GDM1 (cell line): ENCODE measurements around the gene VEGFD.
A peak's percentile ranks its signal among the peaks of the same experiment; 100 is the strongest.

ENCODE experiments used
- DNase-seq: peaks from one replicate; lab custom pipeline; 2025; lab: John Stamatoyannopoulos, UW

Gene VEGFD

GRCh38 chrX:15359701-15360100 lies 24.5 kb downstream of the VEGFD start:
- DNase-seq = no peak

- DNase-seq = no peak
Observed at GRCh38 chrX:15358533-15358932, 25.7 kb downstream of the VEGFD start.

GRCh38 chrX:15356444-15356843 lies 27.8 kb downstream of the VEGFD start:
- no peak for DNase-seq

DNA sequence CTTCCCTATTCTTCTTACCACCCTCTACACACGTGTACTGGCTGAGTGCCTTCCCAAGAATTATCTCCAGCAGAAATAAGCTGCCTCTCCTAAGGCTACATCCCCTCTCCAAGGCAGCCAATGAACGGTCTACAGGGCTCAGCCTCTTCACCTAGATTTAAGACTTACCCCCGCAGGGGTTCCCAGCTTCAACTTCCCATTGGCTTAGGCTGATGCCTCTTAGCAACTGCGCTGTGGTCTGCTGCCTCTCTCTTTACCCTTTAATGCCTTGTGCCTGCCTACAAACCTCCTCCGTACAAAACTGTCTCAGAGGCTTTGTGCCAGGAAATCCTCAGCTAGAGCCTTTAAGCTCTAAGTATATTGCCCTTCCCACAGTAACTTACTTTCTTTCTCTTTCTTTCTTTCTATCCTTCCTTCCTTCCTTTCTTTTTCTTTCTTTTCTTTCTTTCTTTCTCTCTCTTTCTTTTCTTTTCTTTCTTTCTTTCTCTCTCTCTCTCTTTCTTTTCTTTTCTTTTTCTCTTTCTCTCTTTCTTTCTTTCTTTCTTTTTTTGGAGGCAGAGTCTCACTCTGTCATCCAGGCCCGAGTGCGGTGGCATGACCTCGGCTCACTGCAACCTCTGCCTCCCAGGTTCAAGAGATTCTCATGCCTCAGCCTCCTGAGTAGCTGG lies 33.8 kb downstream of the VEGFD start:
- DNase-seq = no peak

- peak; percentile 22 for DNase-seq
Observed at GRCh38 chrX:15349046-15349445, 35.2 kb downstream of the VEGFD start.

DNA sequence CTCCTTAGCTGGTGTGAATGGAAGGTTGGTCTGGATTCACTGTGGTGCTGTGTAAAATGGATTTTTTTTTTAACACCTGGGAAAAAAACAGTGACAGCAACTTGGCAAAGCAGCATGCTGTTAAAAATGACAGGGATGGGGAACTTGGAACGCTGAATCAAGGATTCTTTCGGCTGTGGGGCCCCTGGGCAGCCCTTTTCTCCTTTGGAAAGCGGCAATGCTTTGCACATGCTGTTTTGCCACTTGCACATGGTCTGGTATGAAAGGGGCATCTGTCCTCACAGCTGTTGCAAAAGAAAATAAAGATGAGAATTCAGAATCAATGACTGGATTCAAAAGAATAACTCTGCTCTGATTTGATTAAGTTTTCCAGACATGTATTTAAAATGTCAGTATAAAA lies 38.2 kb downstream of the VEGFD start:
- no peak for DNase-seq

- no peak for DNase-seq
Observed at GRCh38 chrX:15344106-15344505, 40.1 kb downstream of the VEGFD start.

DNA sequence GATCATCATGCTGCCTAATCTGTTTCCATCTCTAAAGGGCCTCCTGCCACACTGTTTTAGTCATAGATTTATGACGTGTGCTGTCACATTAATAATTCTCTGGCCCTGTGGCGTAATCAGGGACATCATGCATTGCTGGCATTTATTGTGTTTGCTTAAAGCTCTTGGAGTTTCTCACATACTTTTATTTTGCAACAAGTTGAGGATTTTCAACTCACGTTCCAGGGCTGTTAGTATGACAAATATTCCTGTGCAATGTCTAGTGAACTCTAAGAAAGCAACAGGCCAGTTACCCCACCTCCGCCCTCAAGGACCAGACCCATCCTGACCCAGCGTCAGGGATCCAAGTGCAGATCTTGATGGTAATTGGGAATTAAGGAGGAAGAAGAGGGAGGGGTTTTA lies 41.1 kb downstream of the VEGFD start:
- no peak for DNase-seq

- no peak for DNase-seq
Observed at GRCh38 chrX:15340867-15341266, 43.3 kb downstream of the VEGFD start.

DNA sequence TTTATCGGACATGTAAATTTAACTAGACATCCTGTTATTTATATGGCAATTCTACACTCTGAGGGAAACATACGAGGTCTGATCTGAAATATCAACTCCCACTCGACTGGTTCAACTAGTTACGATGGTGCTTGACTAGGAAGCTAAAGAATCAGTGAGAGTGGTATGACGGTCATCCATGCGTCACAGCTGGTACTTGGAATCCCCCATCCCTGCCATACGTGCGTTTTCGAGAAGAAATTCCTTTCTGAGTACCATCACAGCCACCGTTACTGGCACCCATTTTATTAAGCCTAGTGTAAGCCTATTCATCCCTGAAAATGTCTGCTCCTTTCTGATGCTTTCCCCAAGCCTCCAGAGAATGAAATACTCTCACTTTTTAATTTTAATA lies 48.2 kb downstream of the VEGFD start:
- DNase-seq = no peak

GRCh38 chrX:15335135-15336022 lies 48.8 kb downstream of the VEGFD start, which contains the start of gene PIGA:
Gene PIGA (minus strand): TSS chrX:15335523. CDS start chrX:15331930, 3,593 bp downstream.
- peak; percentile 87 for DNase-seq

DNA sequence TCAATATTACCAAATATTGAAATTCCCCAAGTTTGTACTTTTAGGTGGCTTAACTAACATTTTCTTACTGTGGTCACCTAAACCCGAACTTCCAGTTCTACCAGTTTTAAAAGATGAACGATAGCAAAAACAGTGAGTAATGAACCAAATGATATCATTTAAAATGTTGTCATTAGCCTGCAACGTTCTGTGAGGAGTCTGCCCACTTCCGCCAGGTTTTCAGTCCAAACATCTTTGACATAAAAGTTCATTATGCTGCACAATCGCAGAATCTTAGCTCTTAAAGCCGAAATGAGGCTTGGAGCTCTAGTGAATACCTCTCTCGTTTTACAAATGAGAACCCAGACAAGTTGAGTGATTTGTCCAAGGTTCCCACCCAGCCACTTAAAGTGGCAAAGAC lies 49.7 kb downstream of the VEGFD start:
- no peak for DNase-seq

DNA sequence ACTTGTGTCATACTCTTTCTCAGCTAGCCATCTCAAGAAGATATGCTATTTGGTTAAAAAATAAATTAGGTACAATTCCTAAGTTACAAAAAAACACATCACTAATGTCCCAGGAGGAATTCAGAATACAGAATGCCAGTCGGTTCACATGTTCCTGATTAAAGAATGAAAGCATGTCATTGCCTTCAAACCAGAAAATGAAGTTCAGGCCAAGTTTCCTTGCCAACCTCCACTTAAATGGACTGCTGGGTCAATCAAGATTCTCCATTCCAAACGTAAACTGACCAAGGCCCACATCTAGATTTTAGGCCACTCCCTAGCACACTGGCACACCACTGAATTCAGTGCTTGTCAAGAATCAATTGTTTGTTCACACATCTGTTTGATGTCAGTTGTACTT lies 55.4 kb downstream of the VEGFD start:
- no peak for DNase-seq

DNA sequence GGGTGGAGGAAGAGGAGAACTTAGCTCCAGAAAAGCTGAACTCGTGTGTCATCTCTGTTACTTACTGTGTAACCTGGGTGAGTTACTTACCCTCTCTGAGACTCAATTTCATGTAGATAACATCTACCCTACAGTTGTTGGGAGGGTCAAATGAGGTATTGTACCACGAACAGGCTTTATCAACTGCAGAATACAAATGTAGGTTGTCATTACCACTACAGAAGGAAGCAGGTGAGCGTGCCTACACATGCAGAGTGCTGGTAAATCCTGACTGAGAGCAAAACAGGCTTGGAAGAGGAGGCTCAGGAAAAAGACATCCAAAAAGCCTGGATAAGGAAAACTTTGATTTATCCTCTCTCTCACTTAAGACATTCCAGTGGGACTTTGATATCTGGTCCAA lies 56.1 kb downstream of the VEGFD start:
- DNase-seq = no peak

DNA sequence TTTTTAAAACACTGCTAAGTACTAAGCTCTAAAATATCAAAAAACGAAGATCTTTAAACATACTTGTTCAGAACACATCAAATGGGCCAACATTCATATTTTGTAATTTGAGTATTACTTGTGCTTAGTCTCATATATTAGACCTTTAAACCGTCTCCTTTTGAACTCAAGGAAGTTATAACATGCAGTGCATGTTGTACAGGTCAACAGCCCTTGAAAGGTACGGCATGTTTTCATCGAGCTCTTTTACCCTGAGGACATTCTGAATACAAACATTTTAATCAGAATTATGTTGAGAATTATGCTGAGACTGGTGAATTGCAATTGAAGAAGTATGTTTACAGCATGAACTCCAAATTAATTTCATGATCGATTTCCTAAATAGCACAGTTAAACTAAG lies 61.7 kb downstream of the VEGFD start:
- DNase-seq = no peak

- DNase-seq = no peak
Observed at GRCh38 chrX:15322072-15322471, 62.1 kb downstream of the VEGFD start.

DNA sequence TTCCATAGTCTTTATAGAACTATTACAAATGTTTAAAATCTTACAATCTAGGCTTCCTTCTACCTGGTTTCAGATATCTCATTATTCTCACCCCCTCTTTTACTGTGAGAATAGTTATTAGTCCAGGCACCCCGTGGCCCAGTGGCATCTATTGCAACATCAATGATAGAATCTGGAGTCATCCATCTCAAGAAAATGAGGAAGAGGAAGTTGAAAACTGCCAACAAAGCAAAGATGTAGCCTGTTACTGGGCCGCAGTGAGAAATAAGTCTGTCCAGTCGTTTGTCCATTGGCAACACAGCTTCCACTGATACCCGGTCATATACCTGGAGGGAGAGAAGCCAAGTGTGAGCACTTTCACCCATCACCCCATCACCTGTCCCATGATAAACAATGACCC lies 62.8 kb downstream of the VEGFD start:
- DNase-seq = no peak

DNA sequence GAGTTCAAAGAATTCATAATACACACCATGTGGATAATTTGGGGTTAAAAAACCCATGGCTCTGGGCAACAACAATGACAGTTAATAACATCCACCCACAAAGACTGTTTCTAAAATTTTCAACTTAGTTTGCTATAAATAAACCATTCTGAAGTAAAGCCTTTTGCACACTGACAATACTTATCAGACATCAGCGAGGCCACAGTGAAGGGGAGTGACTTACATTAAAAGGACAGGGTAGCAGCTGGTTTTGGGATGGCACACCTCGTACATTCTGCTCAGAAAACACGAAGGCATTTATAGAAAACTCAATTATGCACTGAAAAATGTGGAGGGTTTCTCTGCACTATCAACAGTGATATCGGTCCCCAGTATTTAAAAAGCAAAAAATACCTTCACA lies 63.9 kb downstream of the VEGFD start:
- no peak for DNase-seq

DNA sequence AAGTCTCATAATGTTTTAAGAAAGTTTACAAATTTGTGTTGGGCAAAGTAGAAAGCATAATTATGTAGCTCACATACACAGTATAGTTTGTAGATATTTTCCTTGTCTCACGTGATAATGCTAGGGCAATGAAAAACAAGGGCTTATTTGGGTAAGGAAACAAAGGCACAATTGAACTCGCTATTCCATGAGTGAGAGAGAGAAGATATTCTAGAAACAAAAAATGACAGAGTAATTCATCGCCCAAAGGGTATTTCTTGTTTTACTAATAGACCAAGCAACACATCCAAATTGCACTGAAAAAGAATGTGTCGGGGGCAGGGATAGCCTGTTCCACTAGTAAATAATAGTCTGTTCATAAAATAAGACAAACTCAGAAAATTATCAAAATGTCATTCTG lies 65.1 kb downstream of the VEGFD start:
- no peak for DNase-seq

DNA sequence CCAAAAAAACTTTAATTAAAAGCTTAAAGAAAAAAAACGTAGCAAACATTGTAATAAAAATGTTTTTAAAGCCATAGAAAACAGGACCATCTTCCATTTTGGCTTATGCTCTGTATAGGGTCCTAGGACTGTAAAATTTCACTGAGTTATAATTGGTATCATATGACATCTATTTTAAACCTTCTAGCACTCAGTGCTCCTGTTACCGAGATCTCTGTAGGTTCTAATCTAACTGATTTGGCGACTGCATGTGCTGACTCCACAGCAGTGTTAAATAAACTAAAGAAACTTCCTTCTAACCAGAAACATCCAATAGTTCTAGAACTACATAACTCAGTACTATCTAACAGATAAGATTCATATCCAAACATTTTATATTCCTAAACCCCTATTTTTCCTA lies 68.7 kb downstream of the VEGFD start, which contains the start of gene ASB11:
ASB11 (minus strand) TSS at position 132 of the 400 bp plus-strand sequence; CDS start at position 97, 35 bp downstream.
- no peak for DNase-seq

GRCh38 chrX:15314472-15314871 lies 69.7 kb downstream of the VEGFD start:
- DNase-seq = no peak

DNA sequence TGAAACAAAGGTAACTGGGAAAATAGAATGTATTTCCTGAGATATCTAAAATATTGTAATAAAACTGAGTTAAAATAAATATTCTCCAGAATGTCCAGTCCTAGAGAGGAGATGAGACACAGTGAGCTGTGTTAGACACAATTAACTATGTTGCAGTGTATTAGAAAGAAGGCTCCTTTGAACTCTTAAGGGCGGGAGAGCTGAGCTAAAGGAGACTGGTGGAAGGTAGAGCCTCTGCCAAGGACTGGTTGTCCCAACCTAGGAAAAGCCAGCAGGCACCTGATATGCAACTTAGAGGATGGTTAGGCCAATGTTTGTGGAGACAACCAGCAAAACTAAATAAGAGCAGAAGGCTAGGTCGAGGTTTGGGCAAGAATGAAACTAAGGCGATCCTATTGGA lies 73.1 kb downstream of the VEGFD start:
- no peak for DNase-seq

DNA sequence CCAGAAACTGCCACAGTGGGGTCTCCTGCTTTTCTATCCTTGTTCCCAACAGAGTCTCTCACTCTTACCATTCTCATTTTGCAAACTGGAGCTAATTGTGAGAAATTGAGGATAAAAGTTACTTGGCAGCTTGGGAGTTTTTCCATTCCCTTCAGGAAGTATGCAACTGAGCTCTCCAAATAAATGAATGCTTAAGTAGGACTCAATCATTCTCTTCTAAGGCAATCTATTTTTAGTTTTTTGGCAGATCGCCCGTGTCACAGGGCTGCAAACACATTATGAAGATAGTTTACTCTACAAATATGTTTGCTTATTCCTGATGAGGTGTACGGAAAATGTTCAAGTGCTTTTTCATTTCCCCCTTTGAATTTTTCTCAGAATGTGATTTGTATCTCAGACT lies 74.1 kb downstream of the VEGFD start:
- DNase-seq = no peak
